Mononuclear cell (primary cell): ENCODE results near the gene XXYLT1. TPM values are rescaled to one million over a fixed set of nuclear protein-coding genes. Genes with fewer than 3 reads are reported as not detected.

Experiments
- H3K27me3 ChIP-seq: 2 replicates; pipeline ENCODE4 v1.6.0; 2011; ENCODE audit warnings: low read length, control low read depth; ENCODE audit not compliant: insufficient read depth
- H3K4me1 ChIP-seq: 2 replicates; pipeline ENCODE4 v1.5.1; 2011; ENCODE audit warnings: mild to moderate bottlenecking, low read length, control low read depth; ENCODE audit not compliant: insufficient read depth
- H3K4me3 ChIP-seq: 2 replicates; pipeline ENCODE4 v1.5.1; 2011; ENCODE audit warnings: mild to moderate bottlenecking, low read length, moderate library complexity
- H3K9me3 ChIP-seq: 2 replicates; pipeline ENCODE4 v1.5.1; 2011; ENCODE audit warnings: low read depth, mild to moderate bottlenecking, control low read depth, low read length
- total RNA-seq: library from RNA; depleted of rRNA; stranded (reverse); fragments of >200 nt; gene quantifications from one replicate; pipeline ENCODE4 v1.2.3, GENCODE V29; 2012

Gene XXYLT1
- total RNA-seq, 1 donor = 9.0 TPM

- Histone ChIP-seq H3K4me3 (no peak overlapping the region), H3K9me3 (no peaks in the 10 kb centered on the region), H3K4me1 (peaks cover 68% of the 10 kb centered on the region), H3K27me3 (no peaks in the 10 kb centered on the region)
These were observed 111.2 kb downstream of the XXYLT1 start for GRCh38 chr3:195159814-195160165.

- H3K27me3 ChIP-seq = no peaks in the 10 kb centered on the region
- H3K4me3 ChIP-seq = no peak overlapping the region
- H3K4me1 ChIP-seq = peaks cover 68% of the 10 kb centered on the region
- H3K9me3 ChIP-seq = no peaks in the 10 kb centered on the region
These were observed 111.7 kb downstream of the XXYLT1 start for GRCh38 chr3:195159117-195159813.

DNA sequence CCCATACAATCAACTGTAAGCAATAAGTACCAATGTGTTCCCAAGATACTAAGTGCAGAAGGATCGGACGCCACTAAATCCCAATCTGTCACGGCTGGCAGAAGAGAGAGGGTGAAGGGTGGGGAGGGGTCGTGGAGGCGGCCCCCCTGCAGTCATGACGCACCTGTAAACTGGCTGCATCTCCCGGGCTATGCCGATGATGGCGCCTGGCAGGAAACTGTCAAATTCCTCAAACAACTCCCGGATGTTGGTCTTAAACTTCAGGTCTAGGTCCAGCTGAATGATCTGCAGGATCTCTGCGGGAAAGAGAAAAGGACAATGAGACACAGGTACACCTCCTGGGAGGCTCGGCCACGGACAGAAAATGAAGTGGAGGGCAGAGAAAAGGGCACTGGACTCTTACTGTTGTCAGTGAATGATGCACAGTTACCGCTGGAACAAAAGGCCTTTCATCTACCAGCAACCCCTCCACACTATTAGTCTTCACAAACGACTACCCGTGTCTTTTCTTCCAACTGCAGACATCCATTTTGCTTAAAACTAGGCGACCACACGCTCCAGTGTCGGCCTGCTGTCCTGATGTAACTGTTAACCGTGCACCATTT is 114.6 kb downstream of the XXYLT1 start:
- no peaks in the 10 kb centered on the region for H3K27me3 ChIP-seq
- peaks cover 48% of the 10 kb centered on the region for H3K4me1 ChIP-seq
- H3K9me3 ChIP-seq = no peaks in the 10 kb centered on the region
- H3K4me3 ChIP-seq = no peak overlapping the region

GRCh38 chr3:195155570-195156241 is 115.3 kb downstream of the XXYLT1 start:
- H3K9me3 ChIP-seq = no peaks in the 10 kb centered on the region
- H3K4me1 ChIP-seq = peaks cover 46% of the 10 kb centered on the region
- no peaks in the 10 kb centered on the region for H3K27me3 ChIP-seq
- H3K4me3 ChIP-seq = no peak overlapping the region

- H3K9me3 ChIP-seq = no peaks in the 10 kb centered on the region
- no peaks in the 10 kb centered on the region for H3K27me3 ChIP-seq
- no peak overlapping the region for H3K4me3 ChIP-seq
- H3K4me1 ChIP-seq = peaks cover 46% of the 10 kb centered on the region
These were observed 116.0 kb downstream of the XXYLT1 start for GRCh38 chr3:195154793-195155535.

- Histone ChIP-seq H3K4me1 (peaks cover 53% of the 10 kb centered on the region), H3K4me3 (no peak overlapping the region), H3K27me3 (no peaks in the 10 kb centered on the region), H3K9me3 (no peaks in the 10 kb centered on the region)
These were observed 116.7 kb downstream of the XXYLT1 start for GRCh38 chr3:195154111-195154791.

DNA sequence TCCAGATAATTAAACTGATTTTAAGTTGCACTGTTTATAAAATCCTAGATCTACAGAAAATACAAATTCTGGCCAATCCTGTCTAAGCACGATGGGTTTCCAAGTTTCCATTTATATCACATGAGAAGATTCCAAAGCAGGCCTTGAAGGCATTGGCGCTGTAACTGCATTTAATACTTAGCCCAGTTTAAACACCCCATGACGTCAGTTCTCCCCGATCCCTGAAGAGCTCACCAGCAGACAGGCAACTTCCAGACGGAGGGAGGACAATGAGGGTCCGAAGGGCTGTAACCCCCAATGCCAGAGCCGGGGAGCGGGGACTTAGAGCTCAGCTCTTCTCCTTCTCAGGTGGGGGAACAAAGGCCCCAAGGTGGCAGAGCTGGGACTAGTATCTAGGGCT is 117.3 kb downstream of the XXYLT1 start:
- no peaks in the 10 kb centered on the region for H3K9me3 ChIP-seq
- H3K4me3 ChIP-seq = no peak overlapping the region
- H3K4me1 ChIP-seq = peaks cover 57% of the 10 kb centered on the region
- no peaks in the 10 kb centered on the region for H3K27me3 ChIP-seq

GRCh38 chr3:195153130-195153529 is 117.8 kb downstream of the XXYLT1 start:
- peaks cover 62% of the 10 kb centered on the region for H3K4me1 ChIP-seq

GRCh38 chr3:195151866-195152541 is 119.0 kb downstream of the XXYLT1 start:
- no peaks in the 10 kb centered on the region for H3K27me3 ChIP-seq
- no peaks in the 10 kb centered on the region for H3K9me3 ChIP-seq
- no peak overlapping the region for H3K4me3 ChIP-seq
- H3K4me1 ChIP-seq = peaks cover 63% of the 10 kb centered on the region

More at GRCh38 chr3:195153130-195153529, 117.8 kb downstream of the XXYLT1 start:
- Histone ChIP-seq H3K9me3 (no peaks in the 10 kb centered on the region), H3K27me3 (no peaks in the 10 kb centered on the region), H3K4me3 (no peak overlapping the region)

DNA sequence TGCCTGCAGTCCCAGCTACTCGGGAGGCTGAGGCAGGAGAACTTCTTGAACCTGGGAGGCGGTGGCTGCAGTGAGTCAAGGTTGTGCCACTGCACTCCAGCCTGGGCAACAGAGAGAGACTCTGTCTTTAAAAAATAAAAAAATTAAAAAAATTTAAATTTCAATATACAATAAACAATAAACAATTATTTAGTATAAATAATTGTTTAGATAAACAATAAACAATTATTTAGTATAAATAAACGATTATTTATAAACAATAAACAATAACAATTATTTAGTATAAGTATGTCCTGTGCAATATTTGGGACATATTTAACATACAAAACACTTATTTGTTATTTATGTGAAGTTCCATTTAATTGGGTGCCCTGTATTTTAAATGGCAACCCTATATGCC is 119.6 kb downstream of the XXYLT1 start:
- H3K4me1 ChIP-seq = peaks cover 65% of the 10 kb centered on the region
- H3K4me3 ChIP-seq = no peak overlapping the region
- H3K9me3 ChIP-seq = no peaks in the 10 kb centered on the region
- H3K27me3 ChIP-seq = no peaks in the 10 kb centered on the region

GRCh38 chr3:195150181-195151118 is 120.5 kb downstream of the XXYLT1 start:
- no peaks in the 10 kb centered on the region for H3K27me3 ChIP-seq
- H3K4me1 ChIP-seq = peaks cover 59% of the 10 kb centered on the region
- H3K9me3 ChIP-seq = no peaks in the 10 kb centered on the region
- peak overlapping the region; percentile 3 for H3K4me3 ChIP-seq

- peaks cover 52% of the 10 kb centered on the region for H3K4me1 ChIP-seq
- no peak overlapping the region for H3K4me3 ChIP-seq
- no peaks in the 10 kb centered on the region for H3K27me3 ChIP-seq
- H3K9me3 ChIP-seq = no peaks in the 10 kb centered on the region
These were observed 121.5 kb downstream of the XXYLT1 start for GRCh38 chr3:195149292-195150030.

GRCh38 chr3:195148549-195148948 is 122.4 kb downstream of the XXYLT1 start:
- peaks cover 47% of the 10 kb centered on the region for H3K4me1 ChIP-seq
- no peak overlapping the region for H3K4me3 ChIP-seq
- H3K9me3 ChIP-seq = no peaks in the 10 kb centered on the region
- H3K27me3 ChIP-seq = no peaks in the 10 kb centered on the region
